Measurements from ENCODE around the gene RPRD1B. TPM values are rescaled to one million over a fixed set of nuclear protein-coding genes. Genes with fewer than 3 reads are reported as not detected.
A peak's percentile ranks its signal among the peaks of the same experiment; 100 is the strongest.

The RPRD1B gene
- total RNA-seq, 2 donors from 2014 or later, result 22.7 to 42.5 TPM

DNA sequence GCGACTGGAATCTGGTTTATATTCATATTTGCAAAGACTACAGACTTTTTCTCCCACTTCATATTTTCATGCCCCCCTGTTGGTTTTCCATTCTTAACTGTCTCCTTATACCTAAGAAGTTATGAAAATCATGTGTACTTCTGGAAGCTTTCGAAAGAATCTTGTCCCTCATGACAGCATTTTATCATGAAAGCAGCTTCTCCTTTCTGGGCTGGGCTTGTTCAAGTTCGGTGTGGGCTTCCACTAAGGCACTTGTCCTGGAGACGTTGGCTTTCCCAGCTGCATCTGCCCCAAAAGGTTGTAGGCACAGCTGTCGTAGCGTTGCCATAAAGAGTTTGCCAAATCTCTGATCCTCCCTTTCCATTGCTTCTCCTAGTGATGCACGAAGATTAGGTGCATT lies 56.5 kb downstream of the RPRD1B start:
- Histone ChIP-seq H3K9ac (ENCODE audit: low read depth in 2 of 2, low read length in 2 of 2) (no peak overlapping the region), H3K9me3 (no peaks in the 10 kb centered on the region), H3K36me3 (peaks cover 4% of the 10 kb centered on the region), H3K27ac (no peak overlapping the region), H3K27me3 (no peaks in the 10 kb centered on the region), H3K4me3 (no peak overlapping the region), H3K4me1 (no peaks in the 10 kb centered on the region)
- intact Hi-C loops (cut with DNase I), result no loop called here
- DNase-seq, result no peak
- TF ChIP-seq, protein P1, sequence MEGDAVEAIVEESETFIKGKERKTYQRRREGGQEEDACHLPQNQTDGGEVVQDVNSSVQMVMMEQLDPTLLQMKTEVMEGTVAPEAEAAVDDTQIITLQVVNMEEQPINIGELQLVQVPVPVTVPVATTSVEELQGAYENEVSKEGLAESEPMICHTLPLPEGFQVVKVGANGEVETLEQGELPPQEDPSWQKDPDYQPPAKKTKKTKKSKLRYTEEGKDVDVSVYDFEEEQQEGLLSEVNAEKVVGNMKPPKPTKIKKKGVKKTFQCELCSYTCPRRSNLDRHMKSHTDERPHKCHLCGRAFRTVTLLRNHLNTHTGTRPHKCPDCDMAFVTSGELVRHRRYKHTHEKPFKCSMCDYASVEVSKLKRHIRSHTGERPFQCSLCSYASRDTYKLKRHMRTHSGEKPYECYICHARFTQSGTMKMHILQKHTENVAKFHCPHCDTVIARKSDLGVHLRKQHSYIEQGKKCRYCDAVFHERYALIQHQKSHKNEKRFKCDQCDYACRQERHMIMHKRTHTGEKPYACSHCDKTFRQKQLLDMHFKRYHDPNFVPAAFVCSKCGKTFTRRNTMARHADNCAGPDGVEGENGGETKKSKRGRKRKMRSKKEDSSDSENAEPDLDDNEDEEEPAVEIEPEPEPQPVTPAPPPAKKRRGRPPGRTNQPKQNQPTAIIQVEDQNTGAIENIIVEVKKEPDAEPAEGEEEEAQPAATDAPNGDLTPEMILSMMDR (IDR thresholded peaks at IDR 0.05), result no peak

DNA sequence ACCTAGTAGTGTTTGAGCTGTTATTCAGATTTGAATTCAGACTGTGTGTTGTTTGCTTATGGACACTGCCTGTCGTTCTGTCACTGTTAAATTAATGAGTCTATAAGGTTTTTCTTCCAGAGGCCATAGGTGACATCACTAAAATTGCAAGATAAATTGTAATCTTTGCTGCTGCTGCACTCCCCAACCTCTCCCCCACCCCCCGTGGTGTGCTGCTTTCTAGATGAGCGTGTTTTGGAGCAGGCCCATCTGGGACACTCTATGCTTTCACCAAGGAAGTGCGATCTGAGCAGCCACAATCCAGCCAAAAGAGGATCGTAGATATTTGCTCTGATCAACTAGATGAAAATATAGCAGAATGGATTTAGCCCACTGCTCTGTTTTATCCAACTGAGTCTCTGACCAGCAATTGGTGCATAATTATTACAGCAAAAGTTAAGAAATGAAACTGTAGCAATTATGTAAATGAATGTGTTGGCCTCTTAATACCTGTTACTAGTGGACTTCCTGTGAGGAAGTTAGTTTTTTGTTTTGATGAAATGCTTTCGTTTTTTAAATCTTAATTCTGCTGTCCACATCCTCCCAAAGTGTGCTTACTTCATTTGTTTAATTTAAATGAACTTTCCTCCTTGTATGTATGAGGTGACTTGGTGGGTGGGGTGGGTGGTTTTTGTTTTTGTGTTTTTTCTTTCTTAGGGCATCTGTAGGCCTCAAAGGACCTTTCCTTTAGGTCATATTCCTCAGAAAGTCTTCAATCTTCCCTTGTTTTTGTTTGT lies 58.1 kb downstream of the RPRD1B start:
- intact Hi-C loops (cut with DNase I), result no loop called here
- H3K27ac ChIP-seq, result peak overlapping the region; percentile 19
- no peak overlapping the region for H3K4me3 ChIP-seq
- no peak overlapping the region for H3K9ac ChIP-seq (ENCODE audit: low read depth in 2 of 2, low read length in 2 of 2)
- H3K27me3 ChIP-seq, result no peaks in the 10 kb centered on the region
- no peaks in the 10 kb centered on the region for H3K4me1 ChIP-seq
- DNase-seq, result no peak
- peaks cover 4% of the 10 kb centered on the region for H3K36me3 ChIP-seq
- TF ChIP-seq, protein P1 (IDR thresholded peaks at IDR 0.05), result no peak
- no peaks in the 10 kb centered on the region for H3K9me3 ChIP-seq

DNA sequence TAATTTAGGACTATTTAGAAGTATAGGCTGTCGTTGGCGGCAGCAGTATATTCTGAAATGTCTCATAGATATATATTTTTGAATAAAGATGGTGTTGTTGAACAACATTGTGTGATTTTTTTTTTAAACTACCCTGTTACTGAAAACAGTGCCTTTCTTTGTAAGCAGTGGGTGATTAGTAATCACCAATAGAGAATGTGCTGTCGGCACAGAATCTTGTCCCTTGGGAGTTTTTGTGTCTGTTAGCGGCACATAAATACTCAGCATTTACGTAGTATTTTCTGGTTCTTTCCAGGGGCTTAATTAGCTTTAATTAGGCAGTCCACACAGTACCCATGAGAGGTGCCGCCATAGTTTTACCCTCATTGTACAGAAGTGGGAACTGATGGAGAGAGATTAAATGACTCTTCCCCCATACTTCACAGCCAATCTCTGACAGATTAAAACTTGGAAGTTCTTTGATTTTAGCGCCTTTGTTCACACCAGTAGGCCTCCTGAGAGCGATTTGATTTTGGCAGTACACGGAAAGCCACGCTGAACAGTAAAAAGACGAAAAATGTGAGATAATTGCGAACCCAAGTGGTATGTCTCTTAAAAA lies 58.8 kb downstream of the RPRD1B start:
- peaks cover 4% of the 10 kb centered on the region for H3K36me3 ChIP-seq
- peak overlapping the region; percentile 19 for H3K27ac ChIP-seq
- no peak overlapping the region for H3K9ac ChIP-seq (ENCODE audit: low read depth in 2 of 2, low read length in 2 of 2)
- no peaks in the 10 kb centered on the region for H3K27me3 ChIP-seq
- DNase-seq, result no peak
- TF ChIP-seq, protein P1 (IDR thresholded peaks at IDR 0.05), result no peak
- no peaks in the 10 kb centered on the region for H3K9me3 ChIP-seq
- H3K4me1 ChIP-seq, result no peaks in the 10 kb centered on the region
- no peak overlapping the region for H3K4me3 ChIP-seq
- intact Hi-C loops (cut with DNase I), result no loop called here

DNA sequence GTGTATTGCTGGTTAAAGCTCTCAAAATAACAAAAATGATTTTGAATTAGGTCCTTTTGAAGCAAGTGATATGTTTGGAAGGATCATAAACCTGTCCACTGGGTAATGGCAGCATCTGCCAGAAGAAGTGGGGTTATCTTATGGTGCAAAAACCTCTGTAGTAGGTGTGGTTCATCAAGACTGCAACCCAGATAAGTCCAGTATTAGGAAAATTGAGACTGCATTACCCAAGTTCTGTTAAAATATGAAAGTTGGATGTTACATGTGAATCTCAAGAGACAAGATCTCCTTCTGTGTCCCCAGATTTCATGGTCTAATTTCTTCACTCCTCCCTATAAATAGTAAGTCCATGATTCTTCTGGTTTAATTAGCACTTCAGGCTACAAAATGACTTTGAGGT lies 59.4 kb downstream of the RPRD1B start:
- DNase-seq, result no peak
- TF ChIP-seq, protein P1 (IDR thresholded peaks at IDR 0.05), result no peak
- Histone ChIP-seq H3K4me1 (no peaks in the 10 kb centered on the region), H3K36me3 (peaks cover 2% of the 10 kb centered on the region), H3K9ac (ENCODE audit: low read depth in 2 of 2, low read length in 2 of 2) (no peak overlapping the region), H3K9me3 (no peaks in the 10 kb centered on the region), H3K27me3 (no peaks in the 10 kb centered on the region), H3K27ac (peak overlapping the region; percentile 19), H3K4me3 (no peak overlapping the region)
- intact Hi-C loops (cut with DNase I), result no loop called here

DNA sequence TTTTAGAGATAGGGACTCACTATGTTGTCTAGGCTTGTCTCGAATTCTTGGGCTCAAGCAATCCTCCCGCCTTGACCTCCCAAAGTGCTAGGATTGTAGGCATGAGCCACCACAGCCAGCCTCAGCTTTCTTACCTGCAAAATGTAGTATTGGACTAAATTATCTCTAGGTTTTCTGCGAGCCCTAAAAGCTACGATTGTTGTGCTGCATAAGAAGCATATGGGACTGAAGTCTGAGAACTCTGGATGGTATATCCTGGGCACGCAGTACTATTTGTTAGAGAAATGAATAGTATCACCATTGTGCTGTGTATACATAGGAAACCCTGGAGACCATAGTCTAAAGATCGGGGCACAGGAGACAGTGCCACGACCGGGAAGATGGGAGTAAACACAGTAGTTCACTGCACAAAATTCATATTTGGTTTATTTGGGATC lies 60.1 kb downstream of the RPRD1B start:
- Histone ChIP-seq H3K4me1 (no peaks in the 10 kb centered on the region), H3K4me3 (no peak overlapping the region), H3K9me3 (no peaks in the 10 kb centered on the region), H3K27ac (peak overlapping the region; percentile 4), H3K36me3 (no peaks in the 10 kb centered on the region), H3K9ac (ENCODE audit: low read depth in 2 of 2, low read length in 2 of 2) (no peak overlapping the region), H3K27me3 (no peaks in the 10 kb centered on the region)
- intact Hi-C loops (cut with DNase I), result no loop called here
- TF ChIP-seq, protein P1 (IDR thresholded peaks at IDR 0.05), result no peak
- DNase-seq, result no peak

Measured in colonic mucosa (tissue), 4 donors.